Measurements from ENCODE around the gene ADISSP. TPM values are rescaled to one million over a fixed set of nuclear protein-coding genes. Genes with fewer than 3 reads are reported as not detected.

ADISSP gene
- total RNA-seq, 1 experiment from 2014 or later, result 99.4 TPM

GRCh38 chr20:3747471-3747870 lies 20.1 kb downstream of the ADISSP start:
- Histone ChIP-seq H3K9me3 (ENCODE audit: control insufficient read depth in 1 of 2, insufficient read depth in 1 of 2, low read depth in 1 of 2, low read length in 2 of 2) (no peaks in the 10 kb centered on the region), H3K36me3 (ENCODE audit: control insufficient read depth in 1 of 2, insufficient read depth in 2 of 2, low read length in 2 of 2) (peaks cover 0 to 4% of the 10 kb centered on the region in 2 experiments; a peak in 2 of 4 replicates), H3K27me3 (ENCODE audit: insufficient read depth, low read length) (no peaks in the 10 kb centered on the region), H3K4me1 (ENCODE audit: control insufficient read depth in 1 of 2, insufficient read depth in 2 of 2, low read length in 2 of 2) (peaks cover 9 to 23% of the 10 kb centered on the region in 2 experiments), H3K27ac (ENCODE audit: low read depth, low read length) (no peak overlapping the region), H2AFZ (ENCODE audit: low read depth, low read length, poor library complexity, severe bottlenecking) (no peak overlapping the region), H3K4me3 (replicated peaks in 1 of 2; ENCODE audit: low read depth in 1 of 2, low read length in 2 of 2) (no peak overlapping the region), H3K9ac (ENCODE audit: low read length) (no peak overlapping the region), H3K4me2 (ENCODE audit: low read length) (no peak overlapping the region), H3K9me2 (ENCODE audit: insufficient read depth) (no peaks in the 10 kb centered on the region), H3K79me2 (ENCODE audit: insufficient read depth, low read length) (no peaks in the 10 kb centered on the region), H4K20me1 (ENCODE audit: insufficient read depth) (no peaks in the 10 kb centered on the region)
- intact Hi-C loops (cut with micrococcal nuclease), result no loop called here
- TF ChIP-seq, protein P1, sequence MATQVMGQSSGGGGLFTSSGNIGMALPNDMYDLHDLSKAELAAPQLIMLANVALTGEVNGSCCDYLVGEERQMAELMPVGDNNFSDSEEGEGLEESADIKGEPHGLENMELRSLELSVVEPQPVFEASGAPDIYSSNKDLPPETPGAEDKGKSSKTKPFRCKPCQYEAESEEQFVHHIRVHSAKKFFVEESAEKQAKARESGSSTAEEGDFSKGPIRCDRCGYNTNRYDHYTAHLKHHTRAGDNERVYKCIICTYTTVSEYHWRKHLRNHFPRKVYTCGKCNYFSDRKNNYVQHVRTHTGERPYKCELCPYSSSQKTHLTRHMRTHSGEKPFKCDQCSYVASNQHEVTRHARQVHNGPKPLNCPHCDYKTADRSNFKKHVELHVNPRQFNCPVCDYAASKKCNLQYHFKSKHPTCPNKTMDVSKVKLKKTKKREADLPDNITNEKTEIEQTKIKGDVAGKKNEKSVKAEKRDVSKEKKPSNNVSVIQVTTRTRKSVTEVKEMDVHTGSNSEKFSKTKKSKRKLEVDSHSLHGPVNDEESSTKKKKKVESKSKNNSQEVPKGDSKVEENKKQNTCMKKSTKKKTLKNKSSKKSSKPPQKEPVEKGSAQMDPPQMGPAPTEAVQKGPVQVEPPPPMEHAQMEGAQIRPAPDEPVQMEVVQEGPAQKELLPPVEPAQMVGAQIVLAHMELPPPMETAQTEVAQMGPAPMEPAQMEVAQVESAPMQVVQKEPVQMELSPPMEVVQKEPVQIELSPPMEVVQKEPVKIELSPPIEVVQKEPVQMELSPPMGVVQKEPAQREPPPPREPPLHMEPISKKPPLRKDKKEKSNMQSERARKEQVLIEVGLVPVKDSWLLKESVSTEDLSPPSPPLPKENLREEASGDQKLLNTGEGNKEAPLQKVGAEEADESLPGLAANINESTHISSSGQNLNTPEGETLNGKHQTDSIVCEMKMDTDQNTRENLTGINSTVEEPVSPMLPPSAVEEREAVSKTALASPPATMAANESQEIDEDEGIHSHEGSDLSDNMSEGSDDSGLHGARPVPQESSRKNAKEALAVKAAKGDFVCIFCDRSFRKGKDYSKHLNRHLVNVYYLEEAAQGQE (IDR thresholded peaks at IDR 0.05; ENCODE audit: low read depth), result no peak
- TF ChIP-seq ZNF274 (IDR thresholded peaks at IDR 0.05; ENCODE audit: low read depth, low read length), result no peak
- TF ChIP-seq EZH2phosphoT487 (IDR thresholded peaks at IDR 0.05; ENCODE audit: borderline replicate concordance), result no peak
- no peak for TF ChIP-seq SRF (IDR thresholded peaks at IDR 0.05; ENCODE audit: low read depth)
- TF ChIP-seq TCF7L2 (IDR thresholded peaks at IDR 0.05; ENCODE audit: borderline replicate concordance, extremely low read depth, insufficient read depth, insufficient read length), result no peak
- TF ChIP-seq EZH2 (IDR thresholded peaks at IDR 0.05), result no peak
- no peak for TF ChIP-seq SP1 (IDR thresholded peaks at IDR 0.05; ENCODE audit: low read depth)
- TF ChIP-seq POLR2AphosphoS5 (IDR thresholded peaks at IDR 0.05; ENCODE audit: low read depth, low read length), result no peak
- TF ChIP-seq CEBPB (IDR thresholded peaks at IDR 0.05; ENCODE audit: low read depth), result no peak
- TF ChIP-seq CTCF (IDR thresholded peaks at IDR 0.05 in 2 of 3, conservative IDR thresholded peaks at IDR 0.05 in 1 of 3; ENCODE audit: borderline replicate concordance in 1 of 3, insufficient read depth in 1 of 3, low read depth in 2 of 3, low read length in 2 of 3), result no peak
- no TSS peak for BruUV-seq (replicated peaks)
- ChIA-PET RAD21 (ENCODE audit: low non-redundant PET in 1 of 2, low total read pairs in 2 of 2, uncharacterized antibody in 2 of 2, unreplicated experiment in 2 of 2) (no interaction called here), POLR2A (no interaction called here), CTCF (interaction anchor here (0.7 to 3.8 kb wide), 2 partner anchors 14 to 20 kb away, joined by 3 to 9 read pairs; partner anchors contain the start of gene ADISSP)
- no peak for ATAC-seq
- DNase-seq (ENCODE audit: low read depth, low spot score), result no peak

Data from HCT116 (cell line).